Right lobe of liver (tissue), 4 donors: ENCODE results near the gene SUSD1.

Experiments used
- CTCF ChIP-seq, 4 donors: fragments of 200-600 bp in 3 of 4; fragments of 450-650 bp in 1 of 4; IDR thresholded peaks; one replicate each; pipeline versions ENCODE4 v1.5.1 to v1.8.0; 2016 to 2022; ENCODE audit warnings: antibody characterized with exemption in 4 of 4, mild to moderate bottlenecking in 2 of 4
- POLR2A ChIP-seq: fragments of 450-650 bp; IDR thresholded peaks from one replicate; pipeline ENCODE4 v1.6.1; 2017; ENCODE audit warnings: antibody characterized with exemption, mild to moderate bottlenecking
- donor health status: DM: no; HTN: no; CAD: no.
- donor health status: DM: no; HTN: no; CAD: no.
- donor health status: DM: no; HTN: yes; CAD: no.

DNA sequence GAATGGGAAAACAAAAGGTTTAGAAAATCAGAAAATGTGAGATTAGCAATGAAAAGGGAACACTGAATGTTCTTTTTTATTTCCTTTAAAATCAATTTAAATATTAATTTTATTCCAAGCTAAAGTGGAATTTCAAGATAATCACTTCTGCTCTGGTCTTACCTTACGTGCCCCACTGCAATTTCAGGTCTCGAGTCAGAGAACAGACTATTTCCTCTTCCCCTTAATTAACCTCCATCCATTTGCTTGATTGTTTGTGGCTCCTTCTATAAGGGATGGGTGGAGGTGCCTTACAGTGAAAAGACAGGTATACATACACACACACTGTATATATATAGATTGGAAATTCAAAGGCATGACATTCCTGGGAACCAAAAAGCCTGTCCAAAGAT lies 137.1 kb downstream of the SUSD1 start:
- TF ChIP-seq CTCF (IDR thresholded peaks at IDR 0.05): no peak
- no peak for TF ChIP-seq POLR2A
